HL-60/S4 treated with phorbol 12-myristate 13-acetate at 8.2 ng/mL for 4 days and 3 days (cell line): Measurements from ENCODE around the gene NDFIP1.
"Not testable (repeated sequence)": the region's sequence is repeated elsewhere in the genome, so short reads cannot be mapped to it uniquely, and the experiment has no call there.

ENCODE experiments used
- in situ Hi-C: fragments of 300-500 bp; cut with MboI; formaldehyde crosslinking; loops from 2 replicates; pipeline ENCODE4 v1.15.0; 2022; ENCODE audit warnings: low sequenced_read_pairs

Gene NDFIP1

GRCh38 chr5:142182840-142183239 is 74.3 kb downstream of the NDFIP1 start:
- in situ Hi-C loops = no loop called here

- in situ Hi-C loops = no loop called here
Measured at GRCh38 chr5:142183561-142183960, 75.0 kb downstream of the NDFIP1 start.

- in situ Hi-C loops = no loop called here
Measured at GRCh38 chr5:142184988-142185387, 76.4 kb downstream of the NDFIP1 start.

- in situ Hi-C loops = no loop called here
Measured at GRCh38 chr5:142186514-142186856, 77.9 kb downstream of the NDFIP1 start.

- in situ Hi-C loops = no loop called here
Measured at GRCh38 chr5:142186857-142187594, 78.4 kb downstream of the NDFIP1 start.

- in situ Hi-C loops = not testable (repeated sequence)
Measured at GRCh38 chr5:142188691-142189090, 80.1 kb downstream of the NDFIP1 start.

- in situ Hi-C loops = no loop called here
Measured at GRCh38 chr5:142189813-142190212, 81.2 kb downstream of the NDFIP1 start.

- in situ Hi-C loops = no loop called here
Measured at GRCh38 chr5:142191776-142192175, 83.2 kb downstream of the NDFIP1 start.

GRCh38 chr5:142192286-142193113 is 83.9 kb downstream of the NDFIP1 start:
- in situ Hi-C loops = no loop called here

GRCh38 chr5:142193114-142193428 is 84.5 kb downstream of the NDFIP1 start:
- in situ Hi-C loops = no loop called here

GRCh38 chr5:142197098-142197497 is 88.5 kb downstream of the NDFIP1 start:
- in situ Hi-C loops = no loop called here

- in situ Hi-C loops = no loop called here
Measured at GRCh38 chr5:142197781-142198180, 89.2 kb downstream of the NDFIP1 start.

GRCh38 chr5:142199388-142199787 is 90.8 kb downstream of the NDFIP1 start:
- in situ Hi-C loops = no loop called here

- in situ Hi-C loops = no loop called here
Measured at GRCh38 chr5:142200387-142200786, 91.8 kb downstream of the NDFIP1 start.

- in situ Hi-C loops = no loop called here
Measured at GRCh38 chr5:142201471-142201887, 92.9 kb downstream of the NDFIP1 start.

GRCh38 chr5:142202282-142202681 is 93.7 kb downstream of the NDFIP1 start:
- in situ Hi-C loops = no loop called here
